Measurements from ENCODE around the gene NMT1.

- no peak for TF ChIP-seq POLR2A (IDR thresholded peaks at IDR 0.05)
- no peak for TF ChIP-seq CTCF (IDR thresholded peaks at IDR 0.05)
Observed at GRCh38 chr17:45103269-45103795, 42.2 kb downstream of the NMT1 start.

Measured in right lobe of liver (tissue), 4 donors.